Erythroblast (primary cell): ENCODE data around the gene XPO6.

ENCODE experiments used
- GATA1 ChIP-seq: IDR thresholded peaks from 2 replicates; pipeline ENCODE4 v1.6.1; 2011; ENCODE audit warnings: low read depth, mild to moderate bottlenecking, control low read depth, low read length, moderate library complexity
- POLR2A ChIP-seq: IDR thresholded peaks from 2 replicates; pipeline ENCODE4 v1.6.1; 2011; ENCODE audit warnings: mild to moderate bottlenecking, low read length

- TF ChIP-seq POLR2A (no peak), GATA1 (no peak)
Observed at GRCh38 chr16:28218109-28218508, 6.3 kb upstream of the XPO6 start.
